ENCODE data around the gene ADORA1. TPM values are rescaled to one million over a fixed set of nuclear protein-coding genes. Genes with fewer than 3 reads are reported as not detected.

Gene ADORA1
- total RNA-seq, 4 donors from 2014 or later = 0.64 to 1.7 (median 0.66) TPM; not detected in 1

DNA sequence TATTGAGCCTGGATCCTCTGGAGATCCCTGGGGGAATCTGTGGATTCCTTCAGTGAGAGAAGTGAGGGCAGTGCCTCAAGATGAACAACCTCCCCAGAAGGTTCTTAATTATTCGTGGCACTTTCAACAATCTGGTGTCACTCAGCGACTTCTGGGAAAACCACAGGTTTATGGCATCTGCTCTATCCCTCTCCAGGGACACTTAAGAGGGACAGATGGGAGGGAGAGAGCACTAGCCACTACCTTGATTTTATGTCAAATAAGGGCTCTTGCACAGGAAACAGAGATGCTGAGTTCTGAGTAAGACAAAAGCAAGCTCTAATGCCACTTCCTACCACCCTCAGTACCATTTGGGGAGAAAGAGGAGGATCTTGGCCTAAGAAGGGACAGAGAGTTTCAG is 80.2 kb downstream of the ADORA1 start:
- Histone ChIP-seq H3K9me3 (no peaks in the 10 kb centered on the region), H3K27me3 (no peaks in the 10 kb centered on the region), H3K36me3 (no peaks in the 10 kb centered on the region), H3K27ac (no peak overlapping the region), H3K4me3 (no peak overlapping the region), H3K4me1 (no peaks in the 10 kb centered on the region)
- intact Hi-C loops (cut with DNase I) = no loop called here
- TF ChIP-seq CTCF (IDR thresholded peaks at IDR 0.05) = no peak
- TF ChIP-seq POLR2A (IDR thresholded peaks at IDR 0.05) = no peak
- no peak for DNase-seq
- WGBS, 2 donors = 64 to 88% methylated on average over 2 of the region's 2 CpGs

- no peak overlapping the region for H3K27ac ChIP-seq
- H3K4me1 ChIP-seq = no peaks in the 10 kb centered on the region
- no peaks in the 10 kb centered on the region for H3K36me3 ChIP-seq
- intact Hi-C loops (cut with DNase I) = no loop called here
- 88 to 89% methylated on average over 1 of the region's 1 CpG for WGBS, 2 donors
- TF ChIP-seq POLR2A (IDR thresholded peaks at IDR 0.05) (no peak), CTCF (IDR thresholded peaks at IDR 0.05) (no peak)
- H3K27me3 ChIP-seq = no peaks in the 10 kb centered on the region
- no peak for DNase-seq
- no peak overlapping the region for H3K4me3 ChIP-seq
- no peaks in the 10 kb centered on the region for H3K9me3 ChIP-seq
Observed at GRCh38 chr1:203208181-203208580, 80.7 kb downstream of the ADORA1 start.

DNA sequence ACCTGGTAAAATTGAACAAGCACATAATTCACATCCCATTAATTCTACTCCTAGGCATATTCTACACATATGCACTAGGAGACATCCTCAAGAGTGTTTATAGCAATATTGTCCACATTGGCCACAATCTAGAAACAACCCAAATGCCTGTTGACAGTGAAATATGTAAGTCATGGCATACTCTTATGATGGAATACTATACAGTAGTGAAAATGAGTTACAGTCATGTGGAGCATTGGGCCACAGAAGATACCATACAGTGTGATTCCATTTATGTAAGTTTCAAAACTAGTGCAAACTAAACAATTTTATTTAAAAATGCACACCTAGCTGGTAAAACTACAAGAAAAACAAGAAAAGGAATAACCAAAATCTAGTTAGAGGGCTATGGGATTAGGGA is 82.8 kb downstream of the ADORA1 start:
- intact Hi-C loops (cut with DNase I) = no loop called here
- Histone ChIP-seq H3K4me3 (no peak overlapping the region), H3K9me3 (no peaks in the 10 kb centered on the region), H3K36me3 (no peaks in the 10 kb centered on the region), H3K27me3 (no peaks in the 10 kb centered on the region), H3K4me1 (no peaks in the 10 kb centered on the region), H3K27ac (no peak overlapping the region)
- TF ChIP-seq POLR2A (IDR thresholded peaks at IDR 0.05) (no peak), CTCF (IDR thresholded peaks at IDR 0.05) (no peak)
- DNase-seq = no peak

- Histone ChIP-seq H3K9me3 (no peaks in the 10 kb centered on the region), H3K27me3 (no peaks in the 10 kb centered on the region), H3K4me3 (no peak overlapping the region), H3K36me3 (no peaks in the 10 kb centered on the region), H3K4me1 (peaks cover 0 to 4% (median 0%) of the 10 kb centered on the region in 3 donors), H3K27ac (no peak overlapping the region)
- TF ChIP-seq POLR2A (IDR thresholded peaks at IDR 0.05) = no peak
- TF ChIP-seq CTCF (IDR thresholded peaks at IDR 0.05) = no peak
- no peak for DNase-seq
- intact Hi-C loops (cut with DNase I) = no loop called here
Observed at GRCh38 chr1:203210988-203211387, 83.5 kb downstream of the ADORA1 start.

GRCh38 chr1:203211812-203212211 is 84.3 kb downstream of the ADORA1 start:
- Histone ChIP-seq H3K27ac (no peak overlapping the region), H3K27me3 (peaks cover 0 to 5% (median 0%) of the 10 kb centered on the region in 4 donors), H3K4me1 (peaks cover 0 to 5% (median 0%) of the 10 kb centered on the region in 3 donors), H3K4me3 (no peak overlapping the region), H3K36me3 (no peaks in the 10 kb centered on the region), H3K9me3 (no peaks in the 10 kb centered on the region)
- 88 to 93% methylated on average over 2 to 3 of the region's 3 CpGs for WGBS, 2 donors
- intact Hi-C loops (cut with DNase I) = no loop called here
- no peak for DNase-seq
- TF ChIP-seq POLR2A (IDR thresholded peaks at IDR 0.05) = no peak
- TF ChIP-seq CTCF (IDR thresholded peaks at IDR 0.05) = no peak

Measured in esophagus squamous epithelium (tissue), 5 donors.